HG02885 (cell line): Measurements from ENCODE around the gene HOXB5.

ENCODE experiments used
- ATAC-seq: cut with Tn5 transposase; IDR thresholded peaks from one replicate; pipeline ENCODE4 v1.9.1; 2021; ENCODE audit warnings: mild to moderate bottlenecking; ENCODE audit not compliant: unreplicated experiment, poor library complexity

The HOXB5 gene

DNA sequence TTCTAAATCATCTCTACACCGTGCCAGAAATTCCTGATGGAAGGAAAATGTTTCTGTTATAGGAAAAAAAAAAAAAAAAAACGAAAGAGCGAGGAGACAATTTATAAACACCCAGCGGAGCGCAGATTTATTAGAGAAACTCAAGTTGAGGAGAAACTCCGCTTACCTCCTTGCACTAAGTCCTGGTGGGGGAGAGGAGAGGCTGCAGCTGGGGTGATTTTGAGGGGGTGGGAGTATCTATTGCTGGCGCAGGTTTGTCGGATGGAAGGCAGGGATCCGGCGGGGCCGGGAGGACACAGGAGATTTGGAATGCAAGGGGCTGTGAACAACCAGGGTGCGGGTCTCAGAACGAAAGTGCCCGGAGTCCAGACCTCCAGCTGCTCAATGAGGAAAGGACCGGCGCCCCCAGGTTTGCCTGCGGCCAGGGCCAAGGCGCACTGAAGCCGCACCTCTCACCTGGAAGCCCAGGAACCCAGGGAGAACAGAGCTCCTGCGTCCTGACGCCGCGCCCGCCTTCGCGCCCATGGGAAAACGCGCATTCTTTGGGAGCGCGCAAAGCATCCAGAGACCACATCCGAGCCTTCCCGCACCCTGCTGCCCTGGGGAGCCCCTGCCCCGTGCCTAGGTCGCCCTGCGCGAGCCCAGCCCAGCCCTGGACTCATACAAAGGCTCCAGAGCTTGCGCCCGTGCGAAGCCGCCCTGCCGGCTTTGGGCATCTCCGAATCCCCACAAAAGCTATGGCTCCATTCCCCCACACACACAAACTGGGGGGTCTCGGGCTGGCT, 24.1 kb upstream of the HOXB5 start:
- no peak for ATAC-seq

- ATAC-seq, result no peak
Measured at GRCh38 chr17:48616717-48617470, 23.3 kb upstream of the HOXB5 start.

DNA sequence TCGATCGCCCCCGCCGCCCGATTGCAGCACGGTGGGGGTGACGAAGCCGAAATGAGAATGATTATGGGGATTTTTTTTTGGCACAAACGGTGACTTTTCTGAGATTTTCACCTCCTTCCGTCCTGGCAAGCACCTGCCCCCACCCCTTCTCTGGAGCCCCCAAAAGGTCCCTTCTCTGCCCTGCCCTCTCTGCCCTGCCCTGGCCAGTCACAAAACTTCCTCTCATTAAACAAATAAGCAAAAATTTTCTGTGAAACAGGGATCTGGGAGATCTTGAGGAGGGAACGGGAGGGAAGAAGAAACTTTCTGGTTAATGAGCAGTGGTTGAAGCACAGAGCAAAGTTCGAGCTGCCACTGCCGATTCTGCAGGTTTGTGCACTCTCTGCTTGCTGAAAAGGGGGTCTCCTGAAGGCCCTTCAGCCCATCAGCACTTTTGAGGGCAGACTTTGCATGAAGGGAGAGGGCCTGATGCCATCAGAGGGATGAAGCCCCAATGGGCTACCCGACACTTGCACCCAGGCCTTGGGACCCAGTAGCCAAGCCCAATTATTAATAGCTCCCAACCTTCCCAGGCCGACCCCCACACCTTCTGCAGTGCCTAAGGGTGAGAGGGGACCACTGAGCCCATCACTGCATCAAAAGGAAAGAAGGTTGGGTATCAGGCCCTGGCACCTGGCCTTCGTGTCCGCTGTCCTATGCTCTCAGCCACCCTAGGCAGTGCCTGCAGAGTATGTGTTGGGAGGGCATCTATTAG, 22.6 kb upstream of the HOXB5 start:
- no peak for ATAC-seq

DNA sequence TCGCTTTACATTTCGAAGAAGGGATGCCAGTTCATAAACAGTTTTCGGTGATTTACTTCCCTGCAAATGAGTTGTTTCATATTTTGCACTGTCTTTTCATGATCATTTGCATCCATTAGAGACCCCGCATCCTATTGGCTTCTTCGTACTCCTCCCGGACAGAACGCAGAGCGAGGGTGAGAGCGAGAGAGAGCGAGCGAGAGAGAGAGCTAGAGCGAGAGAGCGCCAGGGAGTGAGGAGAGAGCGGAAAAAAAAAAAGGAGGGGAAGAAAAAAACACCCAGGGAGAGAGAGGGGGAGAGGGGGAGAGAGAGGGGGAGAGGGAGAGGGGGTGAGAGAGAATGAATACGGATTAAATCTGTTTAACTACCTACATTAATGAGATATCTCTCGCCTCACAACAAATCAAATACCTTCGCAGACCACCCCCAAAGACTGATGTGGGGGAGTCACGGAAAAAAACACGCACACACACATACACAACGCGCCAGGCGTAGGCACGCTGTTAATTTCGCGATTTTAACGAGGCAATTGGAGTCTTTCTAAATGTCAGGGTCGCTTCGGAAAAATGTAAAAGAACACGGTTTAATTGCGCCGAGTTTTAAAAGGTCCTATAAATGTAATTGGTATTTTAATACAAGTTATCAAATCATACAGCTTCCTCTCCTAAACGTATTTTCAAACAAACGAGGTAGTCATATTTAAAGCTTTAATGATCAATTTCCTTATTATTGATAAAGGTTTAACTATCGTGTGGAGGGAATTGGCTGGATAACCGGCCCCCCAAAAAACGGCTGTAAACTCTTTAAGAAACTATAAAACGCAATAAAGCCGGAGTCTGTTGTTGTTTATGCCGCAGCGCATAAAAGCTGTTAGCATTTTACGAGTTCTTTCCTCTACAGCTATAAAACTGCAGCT, 21.7 kb upstream of the HOXB5 start, which contains the start of gene HOXB8:
TSS of gene HOXB8 (minus strand) at position 246 of the 916 bp plus-strand sequence. CDS start 588 bp downstream, outside the sequence.
- no peak for ATAC-seq

GRCh38 chr17:48613862-48614694, 20.5 kb upstream of the HOXB5 start:
- no peak for ATAC-seq

DNA sequence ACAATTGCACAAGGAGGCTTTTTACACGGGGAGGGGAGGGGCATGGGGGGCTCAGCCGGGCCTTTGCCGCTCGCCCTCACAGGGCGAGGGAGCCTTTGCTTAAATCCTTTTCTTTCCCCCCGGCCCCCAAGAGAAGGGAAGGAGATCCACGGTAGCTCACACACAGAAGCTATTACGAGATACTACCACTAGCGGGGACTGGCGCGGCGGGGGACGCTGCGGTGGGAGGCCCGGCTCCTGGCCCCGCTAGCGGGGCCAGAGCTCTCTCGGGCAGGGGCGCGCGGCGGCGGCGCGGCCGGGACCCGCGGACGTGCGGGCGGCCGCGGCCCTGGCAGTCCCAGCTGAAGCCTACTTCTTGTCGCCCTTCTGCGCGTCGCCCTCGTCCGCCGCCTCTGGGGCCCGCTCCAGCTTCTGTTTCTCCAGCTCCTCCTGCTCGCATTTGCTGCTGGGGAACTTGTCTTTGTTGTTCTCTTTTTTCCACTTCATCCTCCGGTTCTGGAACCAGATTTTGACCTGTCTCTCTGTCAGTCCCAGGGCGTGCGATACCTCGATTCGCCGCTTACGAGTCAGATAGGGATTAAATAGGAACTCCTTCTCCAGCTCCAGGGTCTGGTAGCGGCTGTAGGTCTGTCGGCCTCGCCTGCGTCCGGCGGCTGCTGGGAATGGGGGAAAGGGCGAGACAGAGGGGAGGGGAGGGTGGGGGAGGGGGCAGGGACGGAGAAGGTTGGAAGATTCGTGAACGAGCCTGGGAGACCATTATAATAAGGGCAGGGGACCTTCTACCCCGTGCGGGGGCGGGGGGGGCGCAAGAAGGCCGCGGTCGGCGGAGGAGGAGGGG, 19.5 kb upstream of the HOXB5 start:
- no peak for ATAC-seq

- no peak for ATAC-seq
Measured at GRCh38 chr17:48612456-48612853, 18.9 kb upstream of the HOXB5 start.

DNA sequence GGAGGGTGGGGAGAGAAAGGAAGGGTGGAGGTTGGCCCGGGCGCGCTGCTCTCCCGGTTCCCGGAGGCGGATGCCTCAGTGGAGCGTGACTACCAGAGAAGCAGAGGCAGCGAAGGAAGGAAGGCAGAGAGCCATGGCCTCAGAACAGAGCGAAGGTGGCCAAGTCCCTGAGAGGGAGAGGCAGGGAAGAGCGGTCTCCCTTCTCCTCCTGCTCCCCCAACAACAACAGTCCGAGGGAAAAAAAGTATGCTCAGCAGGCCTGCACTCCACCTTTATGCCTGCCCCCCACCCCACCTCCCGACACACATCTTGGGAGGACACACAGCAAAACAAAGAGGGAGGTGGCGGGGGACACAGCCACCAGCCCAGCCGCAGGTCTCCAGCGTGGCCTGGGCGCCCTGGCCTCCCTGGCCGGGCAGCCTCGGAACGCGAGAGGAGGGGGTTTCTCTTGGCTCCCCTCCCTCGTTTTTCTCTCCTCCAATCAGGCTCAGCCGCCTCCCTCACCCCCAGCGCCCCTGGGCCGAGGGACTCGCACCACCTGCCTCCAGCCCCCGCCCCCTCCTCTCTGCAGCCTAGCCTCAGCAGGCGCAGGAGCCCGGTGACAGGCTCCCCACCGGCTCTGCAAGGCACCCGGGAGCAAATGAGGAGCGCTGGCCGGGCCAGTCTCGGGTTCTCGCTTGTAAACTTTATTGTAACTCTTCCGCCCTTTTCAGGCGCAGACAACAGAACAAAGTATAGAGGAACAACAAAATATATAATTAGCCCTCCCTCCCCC, 18.3 kb upstream of the HOXB5 start:
- ATAC-seq, result no peak

DNA sequence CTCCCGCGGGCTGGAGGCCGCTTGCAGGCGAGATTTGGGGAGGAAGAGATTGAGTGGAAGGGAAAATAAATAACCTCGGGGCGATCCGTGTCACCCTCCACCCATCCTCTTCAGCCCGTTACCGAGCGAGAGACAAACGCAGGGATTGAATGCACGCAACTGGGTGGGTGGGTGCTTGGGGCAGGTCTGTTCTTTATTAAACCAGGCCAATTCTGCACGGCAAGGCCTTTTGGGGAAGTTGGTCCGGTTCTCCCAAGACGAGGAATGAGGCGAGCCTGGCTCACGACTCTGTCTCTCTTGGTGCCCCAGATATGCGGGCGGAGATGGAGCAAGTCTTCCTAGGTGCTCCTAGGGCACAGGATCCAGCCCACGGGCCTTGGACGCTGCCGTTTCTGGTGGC, 17.6 kb upstream of the HOXB5 start:
- no peak for ATAC-seq

DNA sequence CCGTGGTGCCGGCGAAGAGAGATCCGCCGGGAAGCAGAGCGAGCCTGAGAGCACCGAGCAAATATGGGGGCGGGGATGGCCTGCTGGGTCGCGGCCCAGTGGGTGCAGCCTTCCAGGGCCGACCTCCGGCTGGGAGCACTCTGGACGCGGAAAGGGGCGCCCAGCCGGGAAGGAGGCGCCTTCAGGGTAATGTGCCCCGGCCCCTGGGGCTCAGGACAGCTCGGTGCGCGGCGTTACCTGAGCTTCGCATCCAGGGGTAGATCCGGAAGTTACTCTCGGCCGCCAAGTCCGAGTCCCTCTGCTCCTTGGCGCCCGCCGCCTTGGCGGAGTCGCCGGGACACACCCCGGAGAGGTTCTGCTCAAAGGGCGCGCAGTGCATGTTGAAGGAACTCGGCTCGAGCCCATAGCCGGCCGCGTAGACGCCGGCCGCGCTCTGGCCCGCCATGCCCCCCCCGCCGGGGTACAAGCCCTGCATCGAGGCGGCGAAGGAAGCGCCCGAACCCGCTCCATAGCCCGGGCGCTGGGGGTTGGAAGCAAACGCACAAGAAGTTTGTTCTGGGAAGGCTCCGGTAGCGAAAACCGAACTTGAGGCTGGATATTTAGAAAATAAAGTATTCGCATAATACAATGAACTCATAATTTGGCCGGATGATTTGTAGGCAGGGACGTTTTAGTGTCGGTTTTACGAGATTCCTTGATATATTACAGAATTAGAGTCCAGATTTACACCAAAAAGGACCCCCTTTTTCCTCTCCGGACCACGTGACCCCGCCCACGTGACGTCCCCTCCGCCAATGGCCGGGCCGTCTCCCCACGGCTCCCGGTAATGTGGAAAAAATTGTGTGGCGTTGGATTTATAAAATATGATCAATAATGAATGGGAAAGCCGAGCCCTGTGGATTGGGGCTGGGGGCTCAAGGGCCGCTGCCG, 17.0 kb upstream of the HOXB5 start, which contains the start of gene HOXB7:
TSS of gene HOXB7 (minus strand) at position 736 of the 930 bp plus-strand sequence. CDS start at position 637, 99 bp downstream.
- no peak for ATAC-seq

DNA sequence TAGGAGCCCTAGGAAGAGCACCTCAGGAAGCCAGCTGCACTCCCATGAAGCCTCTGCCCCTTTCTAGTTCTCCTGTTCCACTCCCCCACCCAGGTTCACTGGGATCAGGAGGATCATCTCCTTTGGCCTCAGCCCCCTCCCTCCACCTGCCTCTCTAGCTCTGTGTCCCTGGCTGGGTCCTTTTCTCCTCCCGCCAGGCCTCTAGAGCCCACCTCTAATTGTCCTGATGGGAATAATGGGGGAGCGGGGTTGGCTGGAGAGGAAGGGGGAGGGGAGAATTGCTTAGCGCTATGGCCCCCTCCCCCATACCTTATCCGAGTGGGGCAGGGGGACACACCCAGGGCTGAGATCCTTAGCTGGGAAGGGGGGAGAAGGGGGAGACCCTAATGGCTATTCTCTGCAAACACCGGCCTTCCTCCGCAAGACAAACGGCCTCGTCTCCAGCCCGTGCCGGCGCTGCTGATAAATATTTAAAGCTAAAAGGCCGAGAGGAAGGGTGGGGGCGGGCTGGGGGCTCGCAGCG, 16.2 kb upstream of the HOXB5 start:
- no peak for ATAC-seq

DNA sequence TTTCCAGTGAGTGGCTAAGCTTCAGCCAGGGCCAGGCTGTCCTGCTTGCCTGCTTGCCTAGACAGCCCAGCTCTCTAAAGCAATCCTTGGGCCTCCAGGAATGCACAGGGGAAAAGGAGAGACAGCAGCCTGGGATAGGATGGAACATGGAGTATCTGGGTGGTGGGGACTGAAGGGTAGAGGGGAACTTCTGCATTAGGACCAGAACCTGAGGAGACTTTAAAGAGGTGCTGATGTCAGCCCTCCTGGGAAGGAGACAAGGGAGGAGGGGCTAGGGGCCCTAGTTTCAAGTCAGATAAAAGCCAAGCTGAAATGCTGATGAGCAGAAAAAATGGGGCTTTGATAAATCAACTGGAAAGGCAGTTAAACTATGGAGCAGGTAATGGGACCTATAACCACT, 15.5 kb upstream of the HOXB5 start:
- ATAC-seq, result no peak

- ATAC-seq, result no peak
Measured at GRCh38 chr17:48608494-48608834, 14.9 kb upstream of the HOXB5 start.

- ATAC-seq, result no peak
Measured at GRCh38 chr17:48606892-48607614, 13.5 kb upstream of the HOXB5 start.
